Loucy (cell line): ENCODE measurements around the gene ZC3H18.
A peak's percentile ranks its signal among the peaks of the same experiment; 100 is the strongest.

Experiments
- H2AFZ ChIP-seq: fragments of 200-600 bp; sonication (generic); 2 replicates; pipeline ENCODE4 v1.6.0; 2016; ENCODE audit warnings: antibody characterized with exemption, mild to moderate bottlenecking, low read length, moderate library complexity
- H3F3A ChIP-seq: fragments of 200-600 bp; 2 replicates; pipeline ENCODE4 v1.6.0; 2016; ENCODE audit warnings: antibody characterized with exemption, low read depth, mild to moderate bottlenecking
- H3K27me3 ChIP-seq: fragments of 200-600 bp; sonication (generic); 2 replicates; pipeline ENCODE4 v1.6.1; 2014; ENCODE audit warnings: low read length, mild to moderate bottlenecking; ENCODE audit not compliant: insufficient read depth, poor library complexity, severe bottlenecking
- H3K36me3 ChIP-seq: fragments of 200-600 bp; sonication (generic); 2 replicates; pipeline ENCODE4 v1.6.1; 2016; ENCODE audit warnings: low read length; ENCODE audit not compliant: insufficient read depth
- H3K4me1 ChIP-seq: fragments of 200-600 bp; sonication (generic); 2 replicates; pipeline ENCODE4 v1.5.1; 2014; ENCODE audit warnings: low read length, mild to moderate bottlenecking; ENCODE audit not compliant: insufficient read depth, poor library complexity, severe bottlenecking
- H3K4me2 ChIP-seq: fragments of 200-600 bp; sonication (generic); 2 replicates; pipeline ENCODE4 v1.6.0; 2014; ENCODE audit warnings: antibody characterized with exemption, low read length, low read depth, mild to moderate bottlenecking; ENCODE audit not compliant: poor library complexity, severe bottlenecking
- H3K4me3 ChIP-seq: fragments of 200-600 bp; sonication (generic); 2 replicates; pipeline ENCODE4 v1.5.1; 2014; ENCODE audit warnings: low read length, mild to moderate bottlenecking, mixed read lengths; ENCODE audit not compliant: poor library complexity, severe bottlenecking
- H3K79me2 ChIP-seq: fragments of 200-600 bp; sonication (generic); 2 replicates; pipeline ENCODE4 v1.6.1; 2014; ENCODE audit warnings: low read length; ENCODE audit not compliant: insufficient read depth
- H3K9ac ChIP-seq: fragments of 200-600 bp; sonication (generic); 2 replicates; pipeline ENCODE4 v1.6.0; 2014; ENCODE audit warnings: mild to moderate bottlenecking, low read depth, low read length, moderate library complexity; ENCODE audit not compliant: poor library complexity, severe bottlenecking
- H3K9me2 ChIP-seq: fragments of 200-600 bp; sonication (generic); replicated peaks from 2 replicates; pipeline ENCODE4 v1.6.1; 2016; ENCODE audit warnings: low read depth, low read length, mixed read lengths
- H3K9me3 ChIP-seq: fragments of 200-600 bp; sonication (generic); 2 replicates; pipeline ENCODE4 v1.6.1; 2014; ENCODE audit warnings: mild to moderate bottlenecking, antibody characterized with exemption, low read length, low read depth; ENCODE audit not compliant: insufficient read depth
- H4K20me1 ChIP-seq: fragments of 200-600 bp; sonication (generic); 2 replicates; pipeline ENCODE4 v1.6.0; 2014; ENCODE audit warnings: antibody characterized with exemption, low read length, mild to moderate bottlenecking; ENCODE audit not compliant: insufficient read depth, poor library complexity, severe bottlenecking
- EZH2phosphoT487 ChIP-seq: fragments of 200-600 bp; IDR thresholded peaks from 2 replicates; pipeline ENCODE4 v1.6.1; 2018; ENCODE audit warnings: antibody characterized with exemption, mild to moderate bottlenecking, moderate library complexity, borderline replicate concordance
- TF ChIP-seq, protein P1 (sequence below): fragments of 200-600 bp; sonication (generic); conservative IDR thresholded peaks from 2 replicates; pipeline ENCODE4 v1.5.1; 2014; ENCODE audit warnings: mild to moderate bottlenecking, antibody characterized with exemption, low read length

ZC3H18 gene

DNA sequence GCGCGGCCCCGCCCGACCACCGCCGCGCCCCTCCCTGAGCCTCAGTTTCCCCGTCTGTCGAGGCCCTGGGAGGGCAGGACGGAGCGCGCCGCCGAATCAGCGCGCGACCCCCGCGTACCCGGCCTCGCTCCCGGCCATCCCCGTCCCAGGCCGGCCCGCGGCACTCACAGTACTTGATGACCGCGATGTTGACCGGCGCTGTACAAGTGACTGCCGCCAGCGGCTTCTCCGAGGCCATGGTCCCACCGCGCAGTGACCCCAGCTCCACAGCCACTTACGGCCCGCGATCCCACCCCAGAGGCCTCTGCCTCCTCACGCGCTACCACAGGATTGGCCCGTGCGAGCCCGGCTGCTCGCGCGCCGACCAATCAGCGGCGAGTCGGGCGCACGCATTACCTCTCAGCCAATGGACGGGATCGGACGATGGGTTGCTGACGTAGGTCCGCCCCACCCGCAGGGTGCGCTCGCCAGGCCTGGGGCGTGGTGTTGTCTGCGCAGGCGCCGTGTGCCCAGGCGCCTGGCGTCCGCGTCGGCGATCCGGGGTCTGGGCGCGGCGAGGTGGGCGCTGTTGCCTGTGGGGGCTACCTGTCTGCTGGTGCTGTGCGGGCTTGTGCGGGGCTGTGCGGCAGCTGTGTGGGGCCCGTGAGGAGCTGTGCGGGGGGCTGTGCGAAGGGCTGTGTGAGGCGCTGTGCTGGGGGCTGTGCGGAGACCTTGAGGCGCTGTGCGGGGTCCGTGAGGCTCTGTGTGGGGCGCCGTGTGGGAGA is 92.8 kb downstream of the ZC3H18 start, which contains the start of gene MVD:
TSS of gene MVD (minus strand) at position 249 of the 764 bp plus-strand sequence. CDS start at position 238, 11 bp downstream.
- Histone ChIP-seq H3K4me3 (peak within 1 kb of the TSS; percentile 84), H3K4me2 (peak within 1 kb of the TSS; percentile 75), H3K9me2 (no peaks in the 10 kb centered on the region), H3K9me3 (no peaks in the 10 kb centered on the region), H3F3A (no peaks in the 10 kb centered on the region), H2AFZ (peak within 1 kb of the TSS; percentile 84), H3K4me1 (no peaks in the 10 kb centered on the region), H3K79me2 (peaks cover 34% of the 10 kb centered on the region; the same call in 1 of the 2 replicates), H4K20me1 (no peaks in the 10 kb centered on the region), H3K36me3 (no peaks in the 10 kb centered on the region), H3K27me3 (no peaks in the 10 kb centered on the region), H3K9ac (peak within 1 kb of the TSS; percentile 90)
- TF ChIP-seq EZH2phosphoT487, result no peak
- TF ChIP-seq, protein P1, sequence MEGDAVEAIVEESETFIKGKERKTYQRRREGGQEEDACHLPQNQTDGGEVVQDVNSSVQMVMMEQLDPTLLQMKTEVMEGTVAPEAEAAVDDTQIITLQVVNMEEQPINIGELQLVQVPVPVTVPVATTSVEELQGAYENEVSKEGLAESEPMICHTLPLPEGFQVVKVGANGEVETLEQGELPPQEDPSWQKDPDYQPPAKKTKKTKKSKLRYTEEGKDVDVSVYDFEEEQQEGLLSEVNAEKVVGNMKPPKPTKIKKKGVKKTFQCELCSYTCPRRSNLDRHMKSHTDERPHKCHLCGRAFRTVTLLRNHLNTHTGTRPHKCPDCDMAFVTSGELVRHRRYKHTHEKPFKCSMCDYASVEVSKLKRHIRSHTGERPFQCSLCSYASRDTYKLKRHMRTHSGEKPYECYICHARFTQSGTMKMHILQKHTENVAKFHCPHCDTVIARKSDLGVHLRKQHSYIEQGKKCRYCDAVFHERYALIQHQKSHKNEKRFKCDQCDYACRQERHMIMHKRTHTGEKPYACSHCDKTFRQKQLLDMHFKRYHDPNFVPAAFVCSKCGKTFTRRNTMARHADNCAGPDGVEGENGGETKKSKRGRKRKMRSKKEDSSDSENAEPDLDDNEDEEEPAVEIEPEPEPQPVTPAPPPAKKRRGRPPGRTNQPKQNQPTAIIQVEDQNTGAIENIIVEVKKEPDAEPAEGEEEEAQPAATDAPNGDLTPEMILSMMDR, result no peak

DNA sequence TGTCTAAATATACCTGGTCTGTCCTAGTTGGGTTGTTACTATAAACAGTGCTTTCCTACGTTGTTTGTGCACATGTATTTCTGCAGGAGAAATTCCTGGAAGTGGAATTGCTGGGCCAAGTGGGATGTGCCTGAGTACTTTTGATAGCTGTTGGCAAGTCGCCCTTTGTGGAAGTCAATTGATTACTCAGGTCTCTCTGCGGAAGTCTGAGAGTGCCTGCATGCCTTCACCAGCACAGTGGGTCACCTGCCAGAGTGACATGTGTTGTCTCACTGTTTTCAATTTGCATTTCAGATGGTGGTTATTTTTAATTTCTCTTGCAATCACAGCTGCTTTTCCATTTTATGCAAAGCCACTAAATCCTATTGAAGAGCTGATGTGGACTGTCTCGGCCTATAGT is 94.9 kb downstream of the ZC3H18 start:
- H4K20me1 ChIP-seq, result no peaks in the 10 kb centered on the region
- H3K9ac ChIP-seq, result no peak overlapping the region
- H3K4me2 ChIP-seq, result no peak overlapping the region

DNA sequence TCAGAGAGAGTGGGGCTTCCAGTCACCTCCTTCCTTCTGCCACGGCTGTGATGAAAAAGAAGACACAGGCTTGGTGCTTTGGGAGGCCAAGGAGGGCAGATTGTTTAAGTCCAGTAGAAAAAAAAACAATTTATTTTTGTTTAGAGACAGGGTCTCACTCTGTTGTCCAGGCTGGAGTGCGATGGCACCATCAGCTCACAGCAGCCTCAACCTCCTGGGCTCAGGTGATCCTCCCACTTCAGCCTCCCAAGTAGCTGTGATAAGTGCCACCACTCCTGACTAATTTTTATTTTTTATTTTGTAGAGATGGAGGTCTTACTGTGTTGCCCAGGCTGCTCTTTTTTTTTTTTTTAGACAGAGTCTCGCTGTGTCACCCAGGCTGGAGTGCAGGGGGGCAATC is 95.4 kb downstream of the ZC3H18 start:
- Histone ChIP-seq H3K4me2 (no peak overlapping the region), H3K4me3 (no peak overlapping the region), H3K9me2 (no peaks in the 10 kb centered on the region)

More for the DNA sequence above, 94.9 kb downstream of the ZC3H18 start:
- TF ChIP-seq, protein P1, result no peak
- TF ChIP-seq EZH2phosphoT487, result no peak
- peaks cover 22% of the 10 kb centered on the region; the same call in 1 of the 2 replicates for H3K79me2 ChIP-seq
- H3K4me1 ChIP-seq, result no peaks in the 10 kb centered on the region
- H2AFZ ChIP-seq, result no peak overlapping the region
- H3K36me3 ChIP-seq, result no peaks in the 10 kb centered on the region
- H3K9me3 ChIP-seq, result no peaks in the 10 kb centered on the region
- no peaks in the 10 kb centered on the region for H3K9me2 ChIP-seq
- no peak overlapping the region for H3K4me3 ChIP-seq
- H3F3A ChIP-seq, result no peaks in the 10 kb centered on the region
- no peaks in the 10 kb centered on the region for H3K27me3 ChIP-seq

More for the DNA sequence above, 95.4 kb downstream of the ZC3H18 start:
- Histone ChIP-seq H3K9ac (no peak overlapping the region), H4K20me1 (no peaks in the 10 kb centered on the region), H3F3A (no peaks in the 10 kb centered on the region), H2AFZ (no peak overlapping the region), H3K4me1 (no peaks in the 10 kb centered on the region), H3K79me2 (peaks cover 20% of the 10 kb centered on the region; the same call in 1 of the 2 replicates), H3K27me3 (no peaks in the 10 kb centered on the region), H3K36me3 (no peaks in the 10 kb centered on the region), H3K9me3 (no peaks in the 10 kb centered on the region)
- TF ChIP-seq EZH2phosphoT487, result no peak
- TF ChIP-seq, protein P1, result no peak
